Mucosa of stomach (tissue), 1 donor: ENCODE data around the gene CYP2F1.
"Not testable (repeated sequence)": the region's sequence is repeated elsewhere in the genome, so short reads cannot be mapped to it uniquely, and the experiment has no call there.

Experiments
- H3K27me3 ChIP-seq: one replicate; pipeline ENCODE4 v1.7.0; 2013; ENCODE audit warnings: mild to moderate bottlenecking, low read length; ENCODE audit not compliant: control insufficient read depth, insufficient read depth
- H3K36me3 ChIP-seq: one replicate; pipeline ENCODE4 v1.7.0; 2013; ENCODE audit warnings: low read length; ENCODE audit not compliant: control insufficient read depth, insufficient read depth
- H3K4me1 ChIP-seq: one replicate; pipeline ENCODE4 v1.7.0; 2013; ENCODE audit warnings: mild to moderate bottlenecking, low read length; ENCODE audit not compliant: control insufficient read depth, insufficient read depth
- H3K4me3 ChIP-seq: one replicate; pipeline ENCODE4 v1.7.0; 2013; ENCODE audit warnings: low read length
- H3K9ac ChIP-seq: one replicate; pipeline ENCODE4 v1.7.0; 2013; ENCODE audit warnings: mild to moderate bottlenecking, low read length, moderate library complexity
- H3K9me3 ChIP-seq: one replicate; pipeline ENCODE4 v1.7.0; 2013; ENCODE audit warnings: mild to moderate bottlenecking, low read length, moderate library complexity; ENCODE audit not compliant: control insufficient read depth
- donor health status: Pancreatic carcinoma.

The CYP2F1 gene, protein sequence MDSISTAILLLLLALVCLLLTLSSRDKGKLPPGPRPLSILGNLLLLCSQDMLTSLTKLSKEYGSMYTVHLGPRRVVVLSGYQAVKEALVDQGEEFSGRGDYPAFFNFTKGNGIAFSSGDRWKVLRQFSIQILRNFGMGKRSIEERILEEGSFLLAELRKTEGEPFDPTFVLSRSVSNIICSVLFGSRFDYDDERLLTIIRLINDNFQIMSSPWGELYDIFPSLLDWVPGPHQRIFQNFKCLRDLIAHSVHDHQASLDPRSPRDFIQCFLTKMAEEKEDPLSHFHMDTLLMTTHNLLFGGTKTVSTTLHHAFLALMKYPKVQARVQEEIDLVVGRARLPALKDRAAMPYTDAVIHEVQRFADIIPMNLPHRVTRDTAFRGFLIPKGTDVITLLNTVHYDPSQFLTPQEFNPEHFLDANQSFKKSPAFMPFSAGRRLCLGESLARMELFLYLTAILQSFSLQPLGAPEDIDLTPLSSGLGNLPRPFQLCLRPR

DNA sequence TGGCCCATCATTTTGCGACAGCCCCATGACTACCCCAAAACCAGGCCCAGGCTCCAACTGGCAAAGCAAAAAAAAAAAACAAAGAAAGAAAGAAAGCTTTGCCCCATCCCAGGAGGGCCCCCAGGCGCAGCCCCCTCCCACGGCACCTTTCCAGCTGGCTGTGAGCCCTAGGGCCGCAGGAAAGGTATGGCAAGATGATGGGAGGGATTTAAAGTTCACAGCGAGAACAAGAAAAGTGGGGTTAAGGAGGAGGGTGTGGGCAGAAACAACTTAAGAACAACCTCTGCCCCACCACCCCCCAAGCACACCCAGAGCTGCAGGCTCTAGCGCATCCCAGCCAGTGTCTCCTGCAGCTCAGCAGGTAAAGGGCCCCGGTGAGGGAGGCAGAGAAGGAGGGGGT lies at the start of gene CYP2F1:
Gene CYP2F1, plus strand, starts transcription at position 301 of the 400 bp plus-strand sequence. CDS start 1,757 bp downstream, outside the sequence.
- no peak within 1 kb of the TSS for H3K9ac ChIP-seq
- no peaks in the 10 kb centered on the region for H3K4me1 ChIP-seq
- no peaks in the 10 kb centered on the region for H3K9me3 ChIP-seq
- H3K4me3 ChIP-seq = no peak within 1 kb of the TSS
- H3K36me3 ChIP-seq = no peaks in the 10 kb centered on the region
- peaks cover 3% of the 10 kb centered on the region for H3K27me3 ChIP-seq

DNA sequence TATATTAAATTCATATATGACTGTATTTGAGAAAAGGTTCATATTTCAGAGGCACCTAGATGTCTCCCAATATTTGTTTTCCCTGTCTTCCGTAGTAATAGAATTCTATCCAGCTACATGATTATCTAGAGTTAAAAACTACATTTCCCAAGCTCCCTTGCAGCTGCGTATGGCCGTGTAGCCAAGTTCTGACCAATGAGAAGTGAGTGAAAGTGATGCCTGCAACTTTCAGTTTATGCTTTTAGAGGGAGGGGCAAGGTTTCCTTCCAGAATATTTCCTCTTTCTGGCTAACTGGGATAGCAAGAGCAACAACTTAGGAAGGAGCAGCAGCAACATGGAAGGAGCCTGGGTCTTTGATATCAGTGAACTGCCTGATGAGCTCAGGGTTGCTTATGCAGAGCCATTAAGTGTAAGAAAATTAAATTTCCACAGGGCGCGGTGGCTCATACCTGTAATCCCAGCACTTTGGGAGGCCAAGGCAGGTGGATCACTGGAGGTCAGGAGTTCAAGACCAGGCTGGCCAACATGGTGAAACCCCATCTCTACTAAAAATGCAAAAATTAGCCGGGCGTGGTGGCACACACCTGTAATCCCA lies 49.2 kb upstream of the CYP2F1 start:
- Histone ChIP-seq H3K4me3 (no peak overlapping the region), H3K9ac (no peak overlapping the region), H3K36me3 (no peaks in the 10 kb centered on the region), H3K9me3 (no peaks in the 10 kb centered on the region), H3K27me3 (peaks cover 8% of the 10 kb centered on the region), H3K4me1 (no peaks in the 10 kb centered on the region)

DNA sequence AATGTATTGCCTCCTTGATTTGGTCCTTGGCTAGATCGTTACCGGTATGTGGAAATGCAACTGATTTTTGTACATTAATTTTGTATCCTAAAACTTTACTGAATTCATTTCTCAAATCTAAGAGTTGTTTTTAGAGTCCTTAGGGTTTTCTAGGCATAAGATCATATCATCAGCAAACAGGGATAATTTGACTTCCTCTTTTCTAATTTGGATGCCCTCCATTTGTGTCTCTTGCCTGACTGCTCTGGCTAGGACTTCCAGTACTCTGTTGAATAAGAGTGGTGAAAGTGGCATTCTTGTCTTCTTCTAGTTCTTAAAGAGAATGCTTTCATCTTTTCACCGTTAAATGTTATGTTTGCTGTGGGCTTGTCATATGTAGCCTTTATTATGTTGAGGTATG lies 37.9 kb upstream of the CYP2F1 start:
- H3K4me1 ChIP-seq = no peaks in the 10 kb centered on the region
- H3K4me3 ChIP-seq = no peak overlapping the region
- no peak overlapping the region for H3K9ac ChIP-seq
- H3K9me3 ChIP-seq = no peaks in the 10 kb centered on the region
- no peaks in the 10 kb centered on the region for H3K36me3 ChIP-seq
- no peaks in the 10 kb centered on the region for H3K27me3 ChIP-seq

- H3K9me3 ChIP-seq = no peaks in the 10 kb centered on the region
- no peak overlapping the region for H3K9ac ChIP-seq
- H3K4me3 ChIP-seq = no peak overlapping the region
- peaks cover 10% of the 10 kb centered on the region for H3K27me3 ChIP-seq
- H3K36me3 ChIP-seq = no peaks in the 10 kb centered on the region
- no peaks in the 10 kb centered on the region for H3K4me1 ChIP-seq
These were observed 30.7 kb upstream of the CYP2F1 start for GRCh38 chr19:41083516-41083915.

GRCh38 chr19:41085748-41086415 lies 28.4 kb upstream of the CYP2F1 start:
- Histone ChIP-seq H3K9ac (no peak overlapping the region), H3K9me3 (no peaks in the 10 kb centered on the region), H3K4me1 (no peaks in the 10 kb centered on the region), H3K36me3 (no peaks in the 10 kb centered on the region), H3K4me3 (no peak overlapping the region), H3K27me3 (peaks cover 28% of the 10 kb centered on the region)

GRCh38 chr19:41088151-41088550 lies 26.1 kb upstream of the CYP2F1 start, which contains the start of gene CYP2A13:
Gene CYP2A13 (plus strand): TSS chr19:41088451. CDS start chr19:41088472, 21 bp downstream.
- Histone ChIP-seq H3K9me3 (no peaks in the 10 kb centered on the region), H3K27me3 (peaks cover 28% of the 10 kb centered on the region), H3K4me3 (no peak within 1 kb of the TSS), H3K36me3 (no peaks in the 10 kb centered on the region), H3K4me1 (no peaks in the 10 kb centered on the region), H3K9ac (no peak within 1 kb of the TSS)

GRCh38 chr19:41089959-41090358 lies 24.3 kb upstream of the CYP2F1 start:
- Histone ChIP-seq H3K9ac (no peak overlapping the region), H3K4me1 (no peaks in the 10 kb centered on the region), H3K4me3 (no peak overlapping the region), H3K36me3 (no peaks in the 10 kb centered on the region), H3K27me3 (peaks cover 32% of the 10 kb centered on the region), H3K9me3 (no peaks in the 10 kb centered on the region)

- H3K9ac ChIP-seq = no peak overlapping the region
- peaks cover 4% of the 10 kb centered on the region for H3K27me3 ChIP-seq
- no peaks in the 10 kb centered on the region for H3K4me1 ChIP-seq
- no peaks in the 10 kb centered on the region for H3K36me3 ChIP-seq
- no peaks in the 10 kb centered on the region for H3K9me3 ChIP-seq
- H3K4me3 ChIP-seq = no peak overlapping the region
These were observed 18.5 kb upstream of the CYP2F1 start for GRCh38 chr19:41095703-41096102.

DNA sequence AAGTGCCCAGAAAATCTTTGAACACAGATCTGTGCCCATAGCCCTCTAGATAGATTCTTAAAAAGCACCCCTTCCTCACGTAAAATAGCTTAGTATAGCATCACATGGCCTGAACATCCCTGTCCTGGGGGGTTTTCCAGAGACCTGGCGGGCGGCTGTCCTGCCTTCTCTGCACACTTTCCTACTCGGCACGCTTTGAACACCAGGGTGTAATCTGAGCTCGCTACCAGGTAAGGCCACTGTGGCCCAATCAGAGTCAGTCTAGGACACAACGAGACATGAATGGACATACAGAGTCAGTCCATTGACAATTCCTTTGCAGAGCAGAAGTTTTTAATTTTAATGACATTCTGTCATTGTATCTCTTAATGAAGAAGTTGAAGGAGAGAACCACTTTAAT lies 17.9 kb upstream of the CYP2F1 start:
- H3K27me3 ChIP-seq = peaks cover 4% of the 10 kb centered on the region
- no peak overlapping the region for H3K4me3 ChIP-seq

DNA sequence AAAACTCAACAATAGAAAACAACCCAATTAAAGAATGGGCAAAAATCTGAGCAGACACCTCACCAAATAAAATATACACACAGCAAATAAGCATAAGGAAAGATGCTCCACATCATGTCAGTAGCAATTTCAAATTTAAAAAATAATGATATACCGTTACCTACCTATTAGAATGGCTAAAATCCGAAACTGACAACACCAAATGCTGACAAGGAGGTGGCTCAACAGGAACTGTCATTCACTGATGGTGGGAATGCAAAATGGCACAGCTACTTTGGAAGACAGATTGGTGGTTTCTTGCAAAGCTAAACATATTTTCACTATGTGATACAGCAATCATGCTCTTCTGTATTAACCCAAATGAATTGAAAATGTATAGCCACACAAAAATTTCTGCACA lies 16.9 kb upstream of the CYP2F1 start:
- H3K36me3 ChIP-seq = no peaks in the 10 kb centered on the region
- no peaks in the 10 kb centered on the region for H3K9me3 ChIP-seq
- H3K4me3 ChIP-seq = no peak overlapping the region
- H3K4me1 ChIP-seq = no peaks in the 10 kb centered on the region
- H3K9ac ChIP-seq = no peak overlapping the region
- H3K27me3 ChIP-seq = peaks cover 4% of the 10 kb centered on the region

More for the DNA sequence above, 17.9 kb upstream of the CYP2F1 start:
- H3K9ac ChIP-seq = no peak overlapping the region
- no peaks in the 10 kb centered on the region for H3K9me3 ChIP-seq
- H3K36me3 ChIP-seq = no peaks in the 10 kb centered on the region
- no peaks in the 10 kb centered on the region for H3K4me1 ChIP-seq

- Histone ChIP-seq H3K9ac (no peak overlapping the region), H3K4me1 (no peaks in the 10 kb centered on the region), H3K9me3 (no peaks in the 10 kb centered on the region), H3K36me3 (no peaks in the 10 kb centered on the region), H3K4me3 (no peak overlapping the region), H3K27me3 (peaks cover 1% of the 10 kb centered on the region)
These were observed 15.5 kb upstream of the CYP2F1 start for GRCh38 chr19:41098762-41099161.

- H3K9me3 ChIP-seq, H3K9ac ChIP-seq, H3K4me1 ChIP-seq, H3K36me3 ChIP-seq, H3K27me3 ChIP-seq, H3K4me3 ChIP-seq: not testable (repeated sequence)
These were observed 12.0 kb upstream of the CYP2F1 start for GRCh38 chr19:41102210-41102609.
